Loucy (cell line): Measurements from ENCODE around the gene GNAL.

Experiments
- CTCF ChIP-seq: fragments of 200-600 bp; sonication (generic); conservative IDR thresholded peaks from 2 replicates; pipeline ENCODE4 v1.5.1; 2014; ENCODE audit warnings: mild to moderate bottlenecking, antibody characterized with exemption, low read length
- EZH2phosphoT487 ChIP-seq: fragments of 200-600 bp; IDR thresholded peaks from 2 replicates; pipeline ENCODE4 v1.6.1; 2018; ENCODE audit warnings: antibody characterized with exemption, mild to moderate bottlenecking, moderate library complexity, borderline replicate concordance

GRCh38 chr18:11884396-11885030 is 195.4 kb downstream of the GNAL start:
- TF ChIP-seq CTCF (no peak), EZH2phosphoT487 (no peak)
